Peyer's patch (tissue), 4 donors: ENCODE results near the gene ABCA13. TPM values are rescaled to one million over a fixed set of nuclear protein-coding genes. Genes with fewer than 3 reads are reported as not detected.

Experiments
- DNase-seq, 3 donors: peaks; one replicate each; pipeline ENCODE4 v3.0.0-alpha.2; 2017 to 2019
- H3K27ac ChIP-seq, 4 donors: fragments of 200-600 bp; sonication (generic); one replicate each; pipeline ENCODE4 v1.5.1; 2016 to 2019
- H3K27me3 ChIP-seq, 2 donors: fragments of 200-600 bp; sonication (generic); one replicate each; pipeline ENCODE4 v1.5.1; 2019
- H3K36me3 ChIP-seq, 3 donors: fragments of 200-600 bp; sonication (generic); one replicate each; pipeline ENCODE4 v1.5.1; 2016 to 2019
- H3K4me1 ChIP-seq, 4 donors: fragments of 200-600 bp; sonication (generic); one replicate each; pipeline ENCODE4 v1.5.1; 2016 to 2019
- H3K4me3 ChIP-seq, 4 donors: fragments of 200-600 bp; sonication (generic); 1 replicate in 3 of 4; 2 replicates in 1 of 4; pipeline ENCODE4 v1.5.1; 2016 to 2019; ENCODE audit warnings: mild to moderate bottlenecking in 1 of 4
- H3K9me3 ChIP-seq, 4 donors: fragments of 200-600 bp; sonication (generic); one replicate each; pipeline ENCODE4 v1.5.1; 2016 to 2019; ENCODE audit warnings: mild to moderate bottlenecking in 1 of 4
- POLR2A ChIP-seq, 2 donors: fragments of 450-650 bp; IDR thresholded peaks; one replicate each; pipeline ENCODE4 v1.5.1; 2017; ENCODE audit warnings: antibody characterized with exemption in 2 of 2, mild to moderate bottlenecking in 2 of 2, moderate library complexity in 2 of 2
- total RNA-seq, 4 donors: library from RNA; depleted of rRNA; stranded (reverse); fragments of >200 nt; gene quantifications; one replicate each; pipeline ENCODE4 v1.1.0, GENCODE V29; 2016
- TF ChIP-seq, protein P1 (sequence below), 6 experiments: fragments of 450-650 bp in 4 of 6; fragments of 200-600 bp in 2 of 6; sonication (generic) in 1 of 6; IDR thresholded peaks; one replicate each; pipeline ENCODE4 v1.5.1; 2017 to 2019; ENCODE audit warnings: antibody characterized with exemption in 6 of 6, mild to moderate bottlenecking in 3 of 6, moderate library complexity in 1 of 6

The ABCA13 gene
- total RNA-seq, 4 donors from 2014 or later = 0.53 to 2.7 (median 1.7) TPM

DNA sequence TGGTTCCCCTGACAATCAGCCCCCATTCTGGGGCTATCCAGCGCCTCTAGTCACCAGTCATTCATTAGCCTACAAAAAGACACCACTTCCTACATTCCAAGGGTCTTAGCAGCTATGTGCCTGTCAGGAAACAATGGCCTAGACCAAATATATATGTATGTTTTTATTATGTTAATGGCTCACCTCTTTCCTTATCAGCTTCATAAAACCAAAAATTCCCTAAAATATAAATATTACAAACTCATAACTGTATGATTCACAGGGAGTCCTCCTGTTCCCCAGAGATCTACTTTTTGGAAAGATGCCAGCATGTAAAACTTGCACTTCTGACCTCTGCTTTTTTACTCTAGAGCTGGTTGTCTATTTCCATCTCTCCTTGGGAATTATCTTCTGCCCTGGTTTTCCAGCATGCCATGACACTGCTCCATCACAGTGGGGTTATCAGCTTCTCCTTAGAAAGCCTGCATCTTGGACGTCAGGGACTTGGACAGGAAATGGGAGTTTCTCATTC is 79.2 kb downstream of the ABCA13 start:
- TF ChIP-seq, protein P1, sequence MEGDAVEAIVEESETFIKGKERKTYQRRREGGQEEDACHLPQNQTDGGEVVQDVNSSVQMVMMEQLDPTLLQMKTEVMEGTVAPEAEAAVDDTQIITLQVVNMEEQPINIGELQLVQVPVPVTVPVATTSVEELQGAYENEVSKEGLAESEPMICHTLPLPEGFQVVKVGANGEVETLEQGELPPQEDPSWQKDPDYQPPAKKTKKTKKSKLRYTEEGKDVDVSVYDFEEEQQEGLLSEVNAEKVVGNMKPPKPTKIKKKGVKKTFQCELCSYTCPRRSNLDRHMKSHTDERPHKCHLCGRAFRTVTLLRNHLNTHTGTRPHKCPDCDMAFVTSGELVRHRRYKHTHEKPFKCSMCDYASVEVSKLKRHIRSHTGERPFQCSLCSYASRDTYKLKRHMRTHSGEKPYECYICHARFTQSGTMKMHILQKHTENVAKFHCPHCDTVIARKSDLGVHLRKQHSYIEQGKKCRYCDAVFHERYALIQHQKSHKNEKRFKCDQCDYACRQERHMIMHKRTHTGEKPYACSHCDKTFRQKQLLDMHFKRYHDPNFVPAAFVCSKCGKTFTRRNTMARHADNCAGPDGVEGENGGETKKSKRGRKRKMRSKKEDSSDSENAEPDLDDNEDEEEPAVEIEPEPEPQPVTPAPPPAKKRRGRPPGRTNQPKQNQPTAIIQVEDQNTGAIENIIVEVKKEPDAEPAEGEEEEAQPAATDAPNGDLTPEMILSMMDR (IDR thresholded peaks at IDR 0.05) = no peak
- no peak for TF ChIP-seq POLR2A (IDR thresholded peaks at IDR 0.05)
- DNase-seq = no peak
- no peak overlapping the region for H3K4me3 ChIP-seq
- H3K36me3 ChIP-seq = no peaks in the 10 kb centered on the region
- H3K27me3 ChIP-seq = no peaks in the 10 kb centered on the region
- H3K4me1 ChIP-seq = no peaks in the 10 kb centered on the region
- no peak overlapping the region for H3K27ac ChIP-seq
- H3K9me3 ChIP-seq = no peaks in the 10 kb centered on the region

DNA sequence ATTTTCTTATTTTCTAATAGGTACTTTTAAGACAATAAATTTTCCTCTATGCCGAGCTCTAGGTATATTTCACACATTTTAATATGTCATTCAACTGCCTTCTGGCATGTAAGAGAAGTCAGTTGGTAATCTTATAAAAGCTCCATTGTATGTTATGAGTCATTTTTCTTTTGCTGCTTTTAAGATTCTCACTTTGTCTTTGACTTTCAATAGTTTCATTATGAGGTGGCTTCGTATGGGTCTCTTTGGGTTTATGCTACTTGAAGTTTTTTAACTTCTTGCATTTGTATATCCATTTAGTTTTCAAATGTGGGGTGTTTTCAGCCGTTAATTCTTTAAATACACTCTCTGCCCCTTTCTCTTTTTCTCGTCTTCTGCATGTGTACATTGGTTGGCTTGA is 80.5 kb downstream of the ABCA13 start:
- no peaks in the 10 kb centered on the region for H3K36me3 ChIP-seq
- DNase-seq = no peak
- H3K9me3 ChIP-seq = no peaks in the 10 kb centered on the region
- H3K27me3 ChIP-seq = no peaks in the 10 kb centered on the region
- no peak overlapping the region for H3K4me3 ChIP-seq
- TF ChIP-seq POLR2A (IDR thresholded peaks at IDR 0.05) = no peak
- TF ChIP-seq, protein P1 (IDR thresholded peaks at IDR 0.05) = no peak
- no peak overlapping the region for H3K27ac ChIP-seq
- no peaks in the 10 kb centered on the region for H3K4me1 ChIP-seq

DNA sequence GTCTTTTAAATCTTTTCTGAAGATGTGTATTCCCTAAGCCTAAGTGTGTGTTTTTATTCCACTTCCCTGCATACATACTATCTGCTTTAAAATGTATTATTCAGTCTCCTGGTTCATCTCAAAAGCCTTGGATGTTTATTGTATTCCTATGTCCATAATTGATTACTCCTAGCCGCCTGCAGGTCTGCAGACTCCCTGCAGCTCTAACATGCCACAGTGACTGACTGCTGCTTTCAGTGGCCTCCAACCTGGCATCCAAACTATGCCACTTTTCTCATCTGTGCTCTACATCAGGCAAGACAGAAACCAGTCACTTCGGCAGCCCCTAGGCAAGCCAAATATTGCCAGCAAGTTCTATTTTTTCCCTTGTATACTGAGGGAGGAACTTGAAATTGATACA is 81.7 kb downstream of the ABCA13 start:
- H3K27ac ChIP-seq = no peak overlapping the region
- no peaks in the 10 kb centered on the region for H3K36me3 ChIP-seq
- no peak for DNase-seq
- H3K4me3 ChIP-seq = no peak overlapping the region
- H3K4me1 ChIP-seq = no peaks in the 10 kb centered on the region
- no peaks in the 10 kb centered on the region for H3K27me3 ChIP-seq
- TF ChIP-seq, protein P1 (IDR thresholded peaks at IDR 0.05) = no peak
- no peak for TF ChIP-seq POLR2A (IDR thresholded peaks at IDR 0.05)
- H3K9me3 ChIP-seq = no peaks in the 10 kb centered on the region

DNA sequence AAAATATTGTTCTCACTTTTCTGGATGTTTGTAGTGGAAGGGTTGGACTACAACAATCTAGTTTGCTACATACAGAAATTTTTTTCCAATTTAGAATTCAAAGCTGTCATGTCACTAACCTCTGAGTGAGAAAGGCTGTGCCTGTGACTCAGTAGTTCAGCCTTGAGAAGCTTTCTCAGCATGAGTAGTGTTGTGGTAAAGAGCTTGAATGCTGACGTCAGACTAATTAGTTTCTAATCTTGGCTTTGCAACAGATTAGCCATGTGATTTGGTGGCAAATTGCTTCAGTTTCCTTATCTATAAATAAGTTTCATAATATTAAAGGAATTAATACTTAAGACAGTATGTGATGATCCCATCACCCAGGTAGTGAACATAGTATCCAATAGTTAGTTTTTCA is 83.8 kb downstream of the ABCA13 start:
- TF ChIP-seq, protein P1 (IDR thresholded peaks at IDR 0.05) = no peak
- TF ChIP-seq POLR2A (IDR thresholded peaks at IDR 0.05) = no peak
- H3K27ac ChIP-seq = no peak overlapping the region
- DNase-seq = no peak
- H3K9me3 ChIP-seq = no peaks in the 10 kb centered on the region
- H3K36me3 ChIP-seq = no peaks in the 10 kb centered on the region
- no peaks in the 10 kb centered on the region for H3K27me3 ChIP-seq
- no peaks in the 10 kb centered on the region for H3K4me1 ChIP-seq
- no peak overlapping the region for H3K4me3 ChIP-seq

DNA sequence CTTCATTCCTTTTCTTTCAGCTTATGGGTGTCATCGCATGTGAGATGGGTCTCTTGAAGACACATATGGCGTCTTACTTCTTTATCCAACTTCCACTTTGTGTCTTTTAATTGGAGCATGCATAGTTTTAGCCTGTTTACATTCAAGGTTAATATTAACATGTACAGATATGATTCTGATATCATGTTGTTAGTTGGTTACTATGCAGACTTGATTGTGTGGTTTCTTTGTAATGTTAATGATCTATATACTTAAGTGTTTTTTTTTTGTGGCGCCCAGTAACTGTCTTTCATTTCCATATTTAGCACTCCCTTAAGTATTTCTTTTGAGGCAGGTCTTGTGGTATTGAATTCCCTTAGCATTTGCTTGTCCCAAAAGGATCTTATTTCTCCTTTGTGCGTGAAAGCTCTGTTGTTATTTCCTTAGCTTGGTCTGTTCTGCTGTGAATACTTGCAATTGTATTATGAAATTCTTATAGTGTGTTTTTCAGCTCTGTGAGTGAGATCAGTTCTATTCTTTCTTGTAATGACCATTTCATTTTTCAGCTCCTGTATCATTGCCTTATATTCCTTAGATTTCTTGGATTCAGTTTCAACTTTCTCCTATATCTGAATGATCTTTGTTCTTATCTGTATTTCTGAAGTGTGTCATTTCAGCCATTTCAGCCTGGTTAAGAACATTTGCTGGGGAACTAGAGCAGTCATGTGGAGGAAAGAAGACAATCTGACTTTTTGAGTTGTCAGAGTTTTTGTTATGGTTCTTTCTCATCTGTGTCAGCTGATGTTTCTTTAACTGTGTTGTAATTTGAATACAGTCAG is 88.4 kb downstream of the ABCA13 start:
- H3K4me3 ChIP-seq = no peak overlapping the region
- H3K27me3 ChIP-seq = no peaks in the 10 kb centered on the region
- no peaks in the 10 kb centered on the region for H3K4me1 ChIP-seq
- H3K27ac ChIP-seq = no peak overlapping the region
- no peaks in the 10 kb centered on the region for H3K36me3 ChIP-seq
- no peaks in the 10 kb centered on the region for H3K9me3 ChIP-seq
- no peak for DNase-seq
- TF ChIP-seq POLR2A (IDR thresholded peaks at IDR 0.05) = no peak
- TF ChIP-seq, protein P1 (IDR thresholded peaks at IDR 0.05) = no peak
